Measurements from ENCODE around the gene LPCAT2.

DNA sequence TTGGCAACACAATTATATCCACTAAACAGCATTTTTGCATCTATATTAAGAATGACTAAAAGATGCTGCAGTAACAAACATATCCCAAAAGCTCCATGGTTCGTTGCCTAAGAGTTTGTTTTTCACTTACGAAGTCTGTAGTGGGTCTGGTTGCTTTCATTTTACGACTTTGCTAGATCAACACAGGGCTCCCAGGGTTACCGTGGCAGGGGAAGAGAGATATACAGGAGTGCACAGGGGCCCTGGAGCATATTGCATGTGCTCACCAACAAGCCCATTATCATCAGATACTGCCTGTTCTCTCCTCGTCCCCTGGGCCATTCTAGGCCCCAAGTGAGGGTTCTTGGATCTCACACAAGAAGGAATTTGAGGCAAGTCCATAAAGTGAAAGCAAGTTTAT lies 33.0 kb upstream of the LPCAT2 start:
- TF ChIP-seq, protein P1, sequence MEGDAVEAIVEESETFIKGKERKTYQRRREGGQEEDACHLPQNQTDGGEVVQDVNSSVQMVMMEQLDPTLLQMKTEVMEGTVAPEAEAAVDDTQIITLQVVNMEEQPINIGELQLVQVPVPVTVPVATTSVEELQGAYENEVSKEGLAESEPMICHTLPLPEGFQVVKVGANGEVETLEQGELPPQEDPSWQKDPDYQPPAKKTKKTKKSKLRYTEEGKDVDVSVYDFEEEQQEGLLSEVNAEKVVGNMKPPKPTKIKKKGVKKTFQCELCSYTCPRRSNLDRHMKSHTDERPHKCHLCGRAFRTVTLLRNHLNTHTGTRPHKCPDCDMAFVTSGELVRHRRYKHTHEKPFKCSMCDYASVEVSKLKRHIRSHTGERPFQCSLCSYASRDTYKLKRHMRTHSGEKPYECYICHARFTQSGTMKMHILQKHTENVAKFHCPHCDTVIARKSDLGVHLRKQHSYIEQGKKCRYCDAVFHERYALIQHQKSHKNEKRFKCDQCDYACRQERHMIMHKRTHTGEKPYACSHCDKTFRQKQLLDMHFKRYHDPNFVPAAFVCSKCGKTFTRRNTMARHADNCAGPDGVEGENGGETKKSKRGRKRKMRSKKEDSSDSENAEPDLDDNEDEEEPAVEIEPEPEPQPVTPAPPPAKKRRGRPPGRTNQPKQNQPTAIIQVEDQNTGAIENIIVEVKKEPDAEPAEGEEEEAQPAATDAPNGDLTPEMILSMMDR (IDR thresholded peaks at IDR 0.05): no peak
- TF ChIP-seq CEBPB (IDR thresholded peaks at IDR 0.05) (no peak), RAD21 (conservative IDR thresholded peaks at IDR 0.05 in 1 of 2, IDR thresholded peaks at IDR 0.05 in 1 of 2) (no peak), GATA3 (IDR thresholded peaks at IDR 0.05; ENCODE audit: borderline replicate concordance) (no peak), KDM1A (IDR thresholded peaks at IDR 0.05; ENCODE audit: low read depth) (no peak), JUNB (IDR thresholded peaks at IDR 0.05) (no peak), RCOR1 (IDR thresholded peaks at IDR 0.05; ENCODE audit: low read depth, low read length) (no peak), POLR2A (IDR thresholded peaks at IDR 0.05; ENCODE audit: low read length) (no peak), RNF2 (IDR thresholded peaks at IDR 0.05; ENCODE audit: borderline replicate concordance, low read depth) (no peak), RFX5 (IDR thresholded peaks at IDR 0.05) (no peak), SMC3 (IDR thresholded peaks at IDR 0.05) (no peak)
- TF ChIP-seq, protein P2, sequence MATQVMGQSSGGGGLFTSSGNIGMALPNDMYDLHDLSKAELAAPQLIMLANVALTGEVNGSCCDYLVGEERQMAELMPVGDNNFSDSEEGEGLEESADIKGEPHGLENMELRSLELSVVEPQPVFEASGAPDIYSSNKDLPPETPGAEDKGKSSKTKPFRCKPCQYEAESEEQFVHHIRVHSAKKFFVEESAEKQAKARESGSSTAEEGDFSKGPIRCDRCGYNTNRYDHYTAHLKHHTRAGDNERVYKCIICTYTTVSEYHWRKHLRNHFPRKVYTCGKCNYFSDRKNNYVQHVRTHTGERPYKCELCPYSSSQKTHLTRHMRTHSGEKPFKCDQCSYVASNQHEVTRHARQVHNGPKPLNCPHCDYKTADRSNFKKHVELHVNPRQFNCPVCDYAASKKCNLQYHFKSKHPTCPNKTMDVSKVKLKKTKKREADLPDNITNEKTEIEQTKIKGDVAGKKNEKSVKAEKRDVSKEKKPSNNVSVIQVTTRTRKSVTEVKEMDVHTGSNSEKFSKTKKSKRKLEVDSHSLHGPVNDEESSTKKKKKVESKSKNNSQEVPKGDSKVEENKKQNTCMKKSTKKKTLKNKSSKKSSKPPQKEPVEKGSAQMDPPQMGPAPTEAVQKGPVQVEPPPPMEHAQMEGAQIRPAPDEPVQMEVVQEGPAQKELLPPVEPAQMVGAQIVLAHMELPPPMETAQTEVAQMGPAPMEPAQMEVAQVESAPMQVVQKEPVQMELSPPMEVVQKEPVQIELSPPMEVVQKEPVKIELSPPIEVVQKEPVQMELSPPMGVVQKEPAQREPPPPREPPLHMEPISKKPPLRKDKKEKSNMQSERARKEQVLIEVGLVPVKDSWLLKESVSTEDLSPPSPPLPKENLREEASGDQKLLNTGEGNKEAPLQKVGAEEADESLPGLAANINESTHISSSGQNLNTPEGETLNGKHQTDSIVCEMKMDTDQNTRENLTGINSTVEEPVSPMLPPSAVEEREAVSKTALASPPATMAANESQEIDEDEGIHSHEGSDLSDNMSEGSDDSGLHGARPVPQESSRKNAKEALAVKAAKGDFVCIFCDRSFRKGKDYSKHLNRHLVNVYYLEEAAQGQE (IDR thresholded peaks at IDR 0.05): no peak
- TF ChIP-seq, protein P3, sequence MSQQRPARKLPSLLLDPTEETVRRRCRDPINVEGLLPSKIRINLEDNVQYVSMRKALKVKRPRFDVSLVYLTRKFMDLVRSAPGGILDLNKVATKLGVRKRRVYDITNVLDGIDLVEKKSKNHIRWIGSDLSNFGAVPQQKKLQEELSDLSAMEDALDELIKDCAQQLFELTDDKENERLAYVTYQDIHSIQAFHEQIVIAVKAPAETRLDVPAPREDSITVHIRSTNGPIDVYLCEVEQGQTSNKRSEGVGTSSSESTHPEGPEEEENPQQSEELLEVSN (IDR thresholded peaks at IDR 0.05; ENCODE audit: borderline replicate concordance, low read depth): no peak
- TF ChIP-seq, protein P4, sequence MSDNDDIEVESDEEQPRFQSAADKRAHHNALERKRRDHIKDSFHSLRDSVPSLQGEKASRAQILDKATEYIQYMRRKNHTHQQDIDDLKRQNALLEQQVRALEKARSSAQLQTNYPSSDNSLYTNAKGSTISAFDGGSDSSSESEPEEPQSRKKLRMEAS (IDR thresholded peaks at IDR 0.05): no peak
